CD8-positive, alpha-beta memory T cell (primary cell): ENCODE results near the gene NTM. TPM values are rescaled to one million over a fixed set of nuclear protein-coding genes. Genes with fewer than 3 reads are reported as not detected.

Experiments used
- CTCF ChIA-PET: fragments of 350-600 bp; sonication (Branson Sonifier 250); formaldehyde crosslinking; loops from one replicate; lab custom pipeline; 2021; ENCODE audit warnings: antibody characterized with exemption; lab: Charles Lee
- POLR2A ChIA-PET: fragments of 350-600 bp; sonication (Branson Sonifier 250); formaldehyde crosslinking; loops from one replicate; lab custom pipeline; 2021; ENCODE audit warnings: antibody characterized with exemption; lab: Charles Lee
- DNase-seq, 5 donors: peaks; one replicate each; pipeline versions ENCODE4 v3.0.0 to v3.0.0-alpha.2; 2020 to 2022; ENCODE audit warnings: mixed read lengths in 1 of 5
- H3K27ac ChIP-seq: one replicate; pipeline ENCODE4 v1.7.0; 2013; ENCODE audit warnings: low read depth, mild to moderate bottlenecking, low read length, moderate library complexity
- H3K27me3 ChIP-seq: 2 replicates; pipeline ENCODE4 v1.7.0; 2013; ENCODE audit warnings: low read length, mild to moderate bottlenecking; ENCODE audit not compliant: insufficient read depth, poor library complexity, severe bottlenecking
- H3K36me3 ChIP-seq: 2 replicates; pipeline ENCODE4 v1.7.0; 2013; ENCODE audit warnings: mild to moderate bottlenecking, low read length, moderate library complexity; ENCODE audit not compliant: insufficient read depth
- H3K4me1 ChIP-seq: 2 replicates; pipeline ENCODE4 v1.7.0; 2013; ENCODE audit warnings: mild to moderate bottlenecking, low read length, moderate library complexity; ENCODE audit not compliant: insufficient read depth
- H3K4me3 ChIP-seq: 2 replicates; pipeline ENCODE4 v1.7.0; 2013; ENCODE audit warnings: mild to moderate bottlenecking, low read length
- H3K9me3 ChIP-seq: 2 replicates; pipeline ENCODE4 v1.7.0; 2013; ENCODE audit warnings: mild to moderate bottlenecking, low read length
- H3K27ac Mint-ChIP-seq, 8 donors: one replicate each; pipeline ENCODE4 v1.8.0; 2020 to 2021; ENCODE audit warnings: mixed read lengths in 8 of 8, mild to moderate bottlenecking in 6 of 8, inconsistent platforms in 3 of 8, moderate library complexity in 3 of 8
- H3K27me3 Mint-ChIP-seq, 2 donors: one replicate each; pipeline ENCODE4 v1.8.0; 2020 to 2021; ENCODE audit warnings: mixed read lengths in 2 of 2, mild to moderate bottlenecking in 1 of 2, moderate library complexity in 1 of 2
- H3K36me3 Mint-ChIP-seq, 3 donors: one replicate each; pipeline ENCODE4 v1.8.0; 2020 to 2021; ENCODE audit warnings: mixed read lengths in 3 of 3, inconsistent platforms in 1 of 3, mild to moderate bottlenecking in 1 of 3
- H3K4me1 Mint-ChIP-seq, 3 donors: one replicate each; pipeline ENCODE4 v1.8.0; 2020 to 2021; ENCODE audit warnings: mixed read lengths in 3 of 3, inconsistent platforms in 1 of 3, mild to moderate bottlenecking in 1 of 3
- H3K4me3 Mint-ChIP-seq, 7 donors: one replicate each; pipeline ENCODE4 v1.8.0; 2020 to 2021; ENCODE audit warnings: mixed read lengths in 7 of 7, mild to moderate bottlenecking in 6 of 7, moderate library complexity in 4 of 7, inconsistent platforms in 2 of 7
- H3K9me3 Mint-ChIP-seq, 5 donors: one replicate each; pipeline ENCODE4 v1.8.0; 2020 to 2022; ENCODE audit warnings: mixed read lengths in 5 of 5, mild to moderate bottlenecking in 3 of 5, moderate library complexity in 2 of 5, inconsistent platforms in 1 of 5
- polyA plus RNA-seq: library from polyadenylated mRNA; unstranded; fragments of 300-500 nt; fragmentation: Illumina TruSeq; gene quantifications from one replicate; pipeline ENCODE4 v1.2.3, GENCODE V29; 2021
- total RNA-seq, 2 experiments: library from RNA; stranded (reverse); gene quantifications; one replicate each; pipeline ENCODE4 v1.2.3, GENCODE V29; 2021

NTM gene
- total and polyA plus RNA-seq, 3 experiments from 2014 or later, result not detected

- POLR2A ChIA-PET, result no interaction called here
- H3K27ac Mint-ChIP-seq, result no peak overlapping the region
- H3K4me3 Mint-ChIP-seq, result no peak overlapping the region
- H3K4me1 Mint-ChIP-seq, result no peaks in the 10 kb centered on the region
- peaks cover 0 to 2% (median 0%) of the 10 kb centered on the region in 5 donors for H3K9me3 Mint-ChIP-seq
- CTCF ChIA-PET, result no interaction called here
- H3K27me3 Mint-ChIP-seq, result peaks cover 4% of the 10 kb centered on the region in 2 donors
- Histone ChIP-seq H3K36me3 (no peaks in the 10 kb centered on the region), H3K9me3 (no peaks in the 10 kb centered on the region), H3K27ac (no peak overlapping the region), H3K27me3 (no peaks in the 10 kb centered on the region), H3K4me3 (no peak overlapping the region), H3K4me1 (no peaks in the 10 kb centered on the region)
- no peaks in the 10 kb centered on the region for H3K36me3 Mint-ChIP-seq
- DNase-seq, result no peak
Measured at GRCh38 chr11:131684111-131685060, 314.0 kb downstream of the NTM start.

- no peak overlapping the region for H3K4me3 Mint-ChIP-seq
- Histone ChIP-seq H3K4me3 (no peak overlapping the region), H3K27ac (no peak overlapping the region), H3K4me1 (no peaks in the 10 kb centered on the region), H3K9me3 (no peaks in the 10 kb centered on the region), H3K27me3 (no peaks in the 10 kb centered on the region), H3K36me3 (no peaks in the 10 kb centered on the region)
- H3K9me3 Mint-ChIP-seq, result peaks cover 0 to 2% (median 0%) of the 10 kb centered on the region in 5 donors
- H3K27ac Mint-ChIP-seq, result no peak overlapping the region
- ChIA-PET CTCF (no interaction called here), POLR2A (no interaction called here)
- no peak for DNase-seq
- no peaks in the 10 kb centered on the region for H3K36me3 Mint-ChIP-seq
- H3K27me3 Mint-ChIP-seq, result peaks cover 4 to 8% of the 10 kb centered on the region in 2 donors
- H3K4me1 Mint-ChIP-seq, result no peaks in the 10 kb centered on the region
Measured at GRCh38 chr11:131685206-131685605, 314.8 kb downstream of the NTM start.

- Histone ChIP-seq H3K9me3 (no peaks in the 10 kb centered on the region), H3K36me3 (no peaks in the 10 kb centered on the region), H3K4me1 (no peaks in the 10 kb centered on the region), H3K27ac (no peak overlapping the region), H3K4me3 (no peak overlapping the region), H3K27me3 (no peaks in the 10 kb centered on the region)
- no peak overlapping the region for H3K27ac Mint-ChIP-seq
- CTCF ChIA-PET, result no interaction called here
- POLR2A ChIA-PET, result no interaction called here
- H3K4me3 Mint-ChIP-seq, result no peak overlapping the region
- H3K4me1 Mint-ChIP-seq, result peaks cover 0 to 3% (median 0%) of the 10 kb centered on the region in 3 donors
- no peaks in the 10 kb centered on the region for H3K36me3 Mint-ChIP-seq
- peaks cover 0 to 2% (median 0%) of the 10 kb centered on the region in 5 donors for H3K9me3 Mint-ChIP-seq
- no peak for DNase-seq
- peaks cover 8 to 13% of the 10 kb centered on the region in 2 donors for H3K27me3 Mint-ChIP-seq
Measured at GRCh38 chr11:131685906-131686305, 315.5 kb downstream of the NTM start.

GRCh38 chr11:131686836-131687235 lies 316.4 kb downstream of the NTM start:
- peaks cover 0 to 3% (median 0%) of the 10 kb centered on the region in 3 donors for H3K4me1 Mint-ChIP-seq
- H3K27ac ChIP-seq, result no peak overlapping the region
- no peak overlapping the region for H3K4me3 ChIP-seq
- no peak for DNase-seq
- H3K4me1 ChIP-seq, result no peaks in the 10 kb centered on the region
- H3K36me3 Mint-ChIP-seq, result no peaks in the 10 kb centered on the region
- H3K27ac Mint-ChIP-seq, result no peak overlapping the region
- ChIA-PET POLR2A (no interaction called here), CTCF (no interaction called here)
- H3K9me3 ChIP-seq, result no peaks in the 10 kb centered on the region
- H3K9me3 Mint-ChIP-seq, result peaks cover 0 to 2% (median 0%) of the 10 kb centered on the region in 5 donors
- no peaks in the 10 kb centered on the region for H3K27me3 ChIP-seq
- no peak overlapping the region for H3K4me3 Mint-ChIP-seq
- peaks cover 8 to 13% of the 10 kb centered on the region in 2 donors for H3K27me3 Mint-ChIP-seq
- H3K36me3 ChIP-seq, result no peaks in the 10 kb centered on the region

GRCh38 chr11:131687291-131688047 lies 317.1 kb downstream of the NTM start:
- peaks cover 8 to 16% of the 10 kb centered on the region in 2 donors for H3K27me3 Mint-ChIP-seq
- Histone ChIP-seq H3K27me3 (no peaks in the 10 kb centered on the region), H3K36me3 (no peaks in the 10 kb centered on the region), H3K4me3 (no peak overlapping the region), H3K27ac (no peak overlapping the region), H3K9me3 (no peaks in the 10 kb centered on the region), H3K4me1 (no peaks in the 10 kb centered on the region)
- ChIA-PET POLR2A (no interaction called here), CTCF (interaction anchor here (1.3 kb wide), 1 partner anchor 10 kb away, joined by 3 read pairs; no protein-coding TSS in a partner anchor)
- H3K27ac Mint-ChIP-seq, result no peak overlapping the region
- no peak overlapping the region for H3K4me3 Mint-ChIP-seq
- H3K9me3 Mint-ChIP-seq, result peaks cover 0 to 2% (median 0%) of the 10 kb centered on the region in 5 donors
- no peaks in the 10 kb centered on the region for H3K36me3 Mint-ChIP-seq
- H3K4me1 Mint-ChIP-seq, result peaks cover 0 to 3% (median 0%) of the 10 kb centered on the region in 3 donors
- no peak for DNase-seq

GRCh38 chr11:131688048-131688693 lies 317.8 kb downstream of the NTM start:
- H3K4me1 ChIP-seq, result no peaks in the 10 kb centered on the region
- DNase-seq, result no peak
- CTCF ChIA-PET, result interaction anchor here (1.3 kb wide), 1 partner anchor 10 kb away, joined by 3 read pairs; no protein-coding TSS in a partner anchor
- no peak overlapping the region for H3K27ac ChIP-seq
- POLR2A ChIA-PET, result no interaction called here
- no peaks in the 10 kb centered on the region for H3K27me3 ChIP-seq
- no peak overlapping the region for H3K4me3 ChIP-seq
- no peaks in the 10 kb centered on the region for H3K9me3 ChIP-seq
- H3K27me3 Mint-ChIP-seq, result peaks cover 8 to 20% of the 10 kb centered on the region in 2 donors
- no peaks in the 10 kb centered on the region for H3K36me3 Mint-ChIP-seq
- H3K27ac Mint-ChIP-seq, result no peak overlapping the region
- no peak overlapping the region for H3K4me3 Mint-ChIP-seq
- peaks cover 0 to 2% (median 0%) of the 10 kb centered on the region in 5 donors for H3K9me3 Mint-ChIP-seq
- H3K4me1 Mint-ChIP-seq, result peaks cover 0 to 3% (median 0%) of the 10 kb centered on the region in 3 donors
- H3K36me3 ChIP-seq, result no peaks in the 10 kb centered on the region

- CTCF ChIA-PET, result interaction anchor here (1.3 kb wide), 1 partner anchor 11 kb away, joined by 3 read pairs; no protein-coding TSS in a partner anchor
- Mint-ChIP-seq H3K4me1 (peaks cover 0 to 6% (median 3%) of the 10 kb centered on the region in 3 donors), H3K27me3 (peaks cover 7 to 23% of the 10 kb centered on the region in 2 donors), H3K4me3 (no peak overlapping the region), H3K9me3 (peaks cover 0 to 2% (median 0%) of the 10 kb centered on the region in 5 donors), H3K36me3 (no peaks in the 10 kb centered on the region), H3K27ac (no peak overlapping the region)
- no peak for DNase-seq
- H3K9me3 ChIP-seq, result no peaks in the 10 kb centered on the region
- no peaks in the 10 kb centered on the region for H3K36me3 ChIP-seq
- H3K4me1 ChIP-seq, result no peaks in the 10 kb centered on the region
- no peaks in the 10 kb centered on the region for H3K27me3 ChIP-seq
- H3K27ac ChIP-seq, result no peak overlapping the region
- H3K4me3 ChIP-seq, result no peak overlapping the region
- POLR2A ChIA-PET, result no interaction called here
Measured at GRCh38 chr11:131689049-131689925, 318.9 kb downstream of the NTM start.
